ENCODE data around the gene NLRP3. TPM values are rescaled to one million over a fixed set of nuclear protein-coding genes. Genes with fewer than 3 reads are reported as not detected.

NLRP3 gene
- total RNA-seq, 1 donor from 2014 or later = 0.66 TPM

DNA sequence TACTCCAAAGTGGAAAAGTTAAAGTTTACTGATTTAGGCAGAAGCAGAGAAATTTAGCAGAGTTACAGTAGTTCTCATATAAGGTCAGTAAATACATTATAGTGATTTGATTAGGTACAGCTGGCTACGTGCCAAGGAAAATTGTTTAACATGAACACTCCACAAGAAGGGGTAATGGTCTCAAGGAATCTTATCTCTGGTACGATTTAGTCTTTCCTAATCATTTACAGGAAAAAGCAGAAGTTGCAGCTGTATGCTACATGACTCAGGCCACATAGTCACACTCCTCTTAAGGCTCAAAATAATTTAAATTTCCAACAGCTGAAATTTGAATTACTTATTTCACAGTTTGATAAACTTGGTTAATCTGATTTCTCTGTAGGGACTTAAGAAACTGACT lies 78.8 kb downstream of the NLRP3 start:
- Histone ChIP-seq H3K4me3 (no peak overlapping the region), H3K4me1 (no peaks in the 10 kb centered on the region), H3K27me3 (ENCODE audit: low read depth) (peaks cover 50% of the 10 kb centered on the region), H3K9me3 (replicated peaks) (no peaks in the 10 kb centered on the region), H3K27ac (replicated peaks) (no peak overlapping the region), H3K36me3 (no peaks in the 10 kb centered on the region)
- intact Hi-C loops (cut with micrococcal nuclease) = no loop called here
- DNase-seq = no peak
- TF ChIP-seq, protein P1, sequence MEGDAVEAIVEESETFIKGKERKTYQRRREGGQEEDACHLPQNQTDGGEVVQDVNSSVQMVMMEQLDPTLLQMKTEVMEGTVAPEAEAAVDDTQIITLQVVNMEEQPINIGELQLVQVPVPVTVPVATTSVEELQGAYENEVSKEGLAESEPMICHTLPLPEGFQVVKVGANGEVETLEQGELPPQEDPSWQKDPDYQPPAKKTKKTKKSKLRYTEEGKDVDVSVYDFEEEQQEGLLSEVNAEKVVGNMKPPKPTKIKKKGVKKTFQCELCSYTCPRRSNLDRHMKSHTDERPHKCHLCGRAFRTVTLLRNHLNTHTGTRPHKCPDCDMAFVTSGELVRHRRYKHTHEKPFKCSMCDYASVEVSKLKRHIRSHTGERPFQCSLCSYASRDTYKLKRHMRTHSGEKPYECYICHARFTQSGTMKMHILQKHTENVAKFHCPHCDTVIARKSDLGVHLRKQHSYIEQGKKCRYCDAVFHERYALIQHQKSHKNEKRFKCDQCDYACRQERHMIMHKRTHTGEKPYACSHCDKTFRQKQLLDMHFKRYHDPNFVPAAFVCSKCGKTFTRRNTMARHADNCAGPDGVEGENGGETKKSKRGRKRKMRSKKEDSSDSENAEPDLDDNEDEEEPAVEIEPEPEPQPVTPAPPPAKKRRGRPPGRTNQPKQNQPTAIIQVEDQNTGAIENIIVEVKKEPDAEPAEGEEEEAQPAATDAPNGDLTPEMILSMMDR (IDR thresholded peaks at IDR 0.05; ENCODE audit: borderline replicate concordance) = no peak

DNA sequence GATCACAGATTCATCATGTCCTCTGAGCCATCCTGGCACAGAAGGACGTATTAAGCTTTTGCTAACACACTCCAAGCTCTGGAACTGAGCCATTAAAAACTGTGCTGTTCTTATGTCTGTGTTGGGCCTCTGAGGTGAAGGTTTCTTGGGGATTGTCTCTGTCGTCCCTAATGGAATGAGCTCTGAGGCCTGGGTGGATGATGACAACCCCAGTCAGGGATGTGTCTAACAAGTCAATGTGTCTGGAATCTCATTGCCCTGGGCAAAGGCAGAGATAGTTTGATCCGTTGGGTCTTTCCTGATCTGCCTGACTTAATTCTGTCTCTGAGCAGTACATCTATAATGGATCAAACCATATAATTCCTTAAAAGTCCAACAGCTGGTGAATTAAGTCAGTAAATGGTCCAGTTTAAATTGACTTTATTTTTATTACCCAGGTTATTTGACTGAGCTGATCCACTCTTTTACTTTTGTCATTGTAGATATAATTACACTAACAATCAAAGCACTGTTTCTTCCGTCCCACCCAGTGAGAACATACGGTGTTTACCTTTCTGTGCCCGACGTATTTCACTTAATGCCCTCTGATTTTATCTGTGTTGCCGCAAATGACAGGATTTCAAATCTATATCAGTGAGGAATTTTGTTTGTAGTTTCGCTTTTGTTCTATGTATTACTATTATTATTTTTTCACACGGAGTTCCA lies 80.8 kb downstream of the NLRP3 start:
- no peak for DNase-seq
- H3K27me3 ChIP-seq (ENCODE audit: low read depth) = peaks cover 31% of the 10 kb centered on the region
- TF ChIP-seq, protein P1 (IDR thresholded peaks at IDR 0.05; ENCODE audit: borderline replicate concordance) = no peak
- no peaks in the 10 kb centered on the region for H3K36me3 ChIP-seq
- no peak overlapping the region for H3K4me3 ChIP-seq
- H3K9me3 ChIP-seq (replicated peaks) = no peaks in the 10 kb centered on the region
- intact Hi-C loops (cut with micrococcal nuclease) = no loop called here
- no peaks in the 10 kb centered on the region for H3K4me1 ChIP-seq
- H3K27ac ChIP-seq (replicated peaks) = no peak overlapping the region

Other genes starting within 250 kb of the NLRP3 start
- 7.6 TPM for gene ZNF124, start 244.2 kb upstream of the NLRP3 start, total RNA-seq
- not detected for gene VN1R5, start 160.1 kb upstream of the NLRP3 start, total RNA-seq
- 12.8 TPM for gene ZNF496, start 84.3 kb upstream of the NLRP3 start, total RNA-seq
- not detected for gene OR2B11, start 41.9 kb downstream of the NLRP3 start, total RNA-seq
- gene OR2C3, start 120.3 kb downstream of the NLRP3 start, total RNA-seq = not detected
- gene GCSAML, start 133.0 kb downstream of the NLRP3 start, total RNA-seq = 0.19 TPM
- gene OR2G2, start 172.2 kb downstream of the NLRP3 start, total RNA-seq = not detected
- gene OR2G3, start 189.4 kb downstream of the NLRP3 start, total RNA-seq = not detected

All from left ventricle myocardium inferior (tissue), 1 donor.